K562 (cell line): Measurements from ENCODE around the gene LRRC3B. TPM values are rescaled to one million over a fixed set of nuclear protein-coding genes. Genes with fewer than 3 reads are reported as not detected.

Source experiments
- ATAC-seq: fragments of 200-7000 bp; cut with Tn5 transposase; 3 replicates; pipeline ENCODE4 v1.9.1; 2020; ENCODE audit warnings: moderate library complexity
- BruUV-seq: library from RNA; stranded (reverse); fragments of 400-500 nt; replicated peaks from 2 replicates; lab custom pipeline; 2021; lab: Mats Ljungman, UMichigan
- CTCF ChIA-PET: fragments of 300-600 bp; formaldehyde crosslinking; extraction: SDS; loops from one replicate; lab custom pipeline; 2021; ENCODE audit warnings: low intra/inter-chr PET ratio; lab: Yijun Ruan, JAX
- POLR2A ChIA-PET: fragments of 300-600, 350-650 bp; sonication (Branson Sonifier 250); formaldehyde crosslinking; extraction: SDS; loops from one replicate; lab custom pipeline; 2021; ENCODE audit warnings: antibody characterized with exemption, inconsistent platforms; lab: Yijun Ruan, JAX
- DNase-seq, 4 experiments: peaks; one replicate each; pipeline versions ENCODE4 v3.0.0 to v3.0.0-alpha.2; 2011 to 2018; ENCODE audit warnings: low spot score in 3 of 4, mixed read lengths in 3 of 4; ENCODE audit errors: extremely low read depth in 1 of 4
- FAIRE-seq: peaks from 2 replicates; lab custom pipeline; 2011; peaks lifted over from hg19 to GRCh38; lab: Jason Lieb, UNC
- H2AFZ ChIP-seq: 2 replicates; pipeline ENCODE4 v1.6.0; 2011; ENCODE audit warnings: low read depth, low read length, control low read depth, inconsistent platforms
- H3K27ac ChIP-seq: fragments of 200-600 bp; 3 replicates; pipeline ENCODE4 v1.8.0; 2011; ENCODE audit warnings: low read depth, mild to moderate bottlenecking, control low read depth, inconsistent platforms, low read length, moderate library complexity, mixed read lengths; ENCODE audit errors: extremely low read depth
- H3K27me3 ChIP-seq, 2 experiments: fragments of 300-600 bp in 1 of 2; 2 replicates in 1 of 2; 3 replicates in 1 of 2; pipeline versions ENCODE4 v1.6.0 to v1.8.0; 2011; ENCODE audit warnings: inconsistent platforms in 2 of 2, low read length in 2 of 2, mild to moderate bottlenecking in 1 of 2, mixed read lengths in 1 of 2, moderate library complexity in 1 of 2; ENCODE audit not compliant: control insufficient read depth in 2 of 2, insufficient read depth in 2 of 2
- H3K36me3 ChIP-seq: fragments of 300-600 bp; 3 replicates; pipeline ENCODE4 v1.8.0; 2011; ENCODE audit warnings: mild to moderate bottlenecking, low read length, inconsistent platforms; ENCODE audit not compliant: control insufficient read depth, insufficient read depth
- H3K4me1 ChIP-seq, 2 experiments: fragments of 200-600 bp in 1 of 2; replicated peaks in 1 of 2; 2 replicates in 1 of 2; 3 replicates in 1 of 2; pipeline versions ENCODE4 v1.5.1 to v1.8.0; 2011; ENCODE audit warnings: inconsistent platforms in 2 of 2, low read length in 2 of 2, mild to moderate bottlenecking in 1 of 2, mixed read lengths in 1 of 2, moderate library complexity in 1 of 2; ENCODE audit not compliant: control insufficient read depth in 2 of 2, insufficient read depth in 2 of 2
- H3K4me2 ChIP-seq: 2 replicates; pipeline ENCODE4 v1.6.1; 2011; ENCODE audit warnings: low read length, control low read depth, inconsistent platforms, mixed read lengths; ENCODE audit not compliant: insufficient read depth
- H3K4me3 ChIP-seq: fragments of 200-600 bp; sonication (generic), shearing (Covaris generic); 2 replicates; pipeline ENCODE4 v1.5.1; 2016; ENCODE audit warnings: control low read depth, inconsistent platforms
- H3K79me2 ChIP-seq: fragments of 200-600 bp; 3 replicates; pipeline ENCODE4 v1.8.0; 2011; ENCODE audit warnings: low read length, inconsistent platforms; ENCODE audit not compliant: control insufficient read depth, insufficient read depth
- H3K9ac ChIP-seq, 2 experiments: 2 replicates each; pipeline versions ENCODE4 v1.6.0 to v1.6.1; 2011; ENCODE audit warnings: low read depth in 2 of 2, low read length in 2 of 2, control low read depth in 1 of 2, inconsistent platforms in 1 of 2, mild to moderate bottlenecking in 1 of 2, mixed read lengths in 1 of 2; ENCODE audit not compliant: insufficient read depth in 1 of 2
- H3K9me1 ChIP-seq: one replicate; pipeline ENCODE4 v1.6.0; 2011; ENCODE audit warnings: inconsistent platforms, mild to moderate bottlenecking, low read length, moderate library complexity; ENCODE audit not compliant: control insufficient read depth, insufficient read depth
- H3K9me3 ChIP-seq: replicated peaks from 2 replicates; pipeline ENCODE4 v1.5.1; 2011; ENCODE audit warnings: low read depth, low read length, inconsistent platforms; ENCODE audit not compliant: control insufficient read depth, insufficient read depth
- H4K20me1 ChIP-seq: replicated peaks from 2 replicates; pipeline ENCODE4 v1.6.1; 2011; ENCODE audit warnings: low read length, inconsistent platforms, mixed read lengths; ENCODE audit not compliant: control insufficient read depth, insufficient read depth
- CBX5 ChIP-seq: IDR thresholded peaks from 2 replicates; pipeline ENCODE4 v1.6.1; 2014; ENCODE audit warnings: low read depth, borderline replicate concordance
- EP300 ChIP-seq: IDR thresholded peaks from 2 replicates; pipeline ENCODE4 v1.6.1; 2012; ENCODE audit warnings: low read length, improper control_type of control experiment
- GATAD2B ChIP-seq: fragments of 450-650 bp; IDR thresholded peaks from 2 replicates; pipeline ENCODE4 v1.6.1; 2017; ENCODE audit warnings: mild to moderate bottlenecking, borderline replicate concordance
- POLR2B ChIP-seq: fragments of 450-650 bp; IDR thresholded peaks from 2 replicates; pipeline ENCODE4 v1.6.1; 2018; ENCODE audit warnings: low read depth; ENCODE audit not compliant: partially characterized antibody
- XRCC5 ChIP-seq: fragments of 200-400 bp; formaldehyde crosslinking; IDR thresholded peaks from 2 replicates; pipeline ENCODE4 v1.6.1; 2017; ENCODE audit warnings: low read depth, mild to moderate bottlenecking, low read length
- ZNF347 ChIP-seq: fragments of 450-650 bp; formaldehyde crosslinking; IDR thresholded peaks from 2 replicates; pipeline ENCODE4 v1.4.0; 2020; ENCODE audit warnings: low read depth, mild to moderate bottlenecking, moderate library complexity
- WGBS: fragments of 100-300 bp; shearing (Covaris generic); methylation state at CpG from one replicate; pipeline ENCODE4 v1.1.6; 2016; ENCODE audit warnings: low coverage, mixed read lengths; ENCODE audit not compliant: insufficient coverage; ENCODE audit errors: missing lambda C conversion rate; 5-methylcytosine and 5-hydroxymethylcytosine counted together
- in situ Hi-C: fragments of 300-500 bp; cut with MboI; formaldehyde crosslinking; loops from 4 replicates; pipeline ENCODE4 v1.15.0; 2018; ENCODE audit warnings: inconsistent platforms, mixed read lengths
- intact Hi-C: fragments of 100-400 bp; cut with micrococcal nuclease; formaldehyde crosslinking; loops from 2 replicates; pipeline ENCODE4 v1.14.2; 2022
- polyA plus RNA-seq, 8 experiments: library from polyadenylated mRNA; depleted of rRNA in 4 of 8; stranded (reverse) in 5 of 8; unstranded in 3 of 8; fragments of >200 nt; fragmentation: Nextera tagmentation in 2 of 8; fragmentation: Illumina TruSeq in 1 of 8; extraction: Ambion mirVana in 2 of 8; extraction: Trizol in 1 of 8; gene quantifications; 2 replicates each; pipeline versions ENCODE4 v1.2.1 to v1.2.3, GENCODE V29; 2011 to 2014; ENCODE audit warnings: inconsistent platforms in 1 of 8, missing spikeins in 1 of 8
- total RNA-seq, 7 experiments: library from RNA; depleted of rRNA in 6 of 7; stranded (reverse); fragments of >200 nt in 6 of 7; fragmentation: Illumina TruSeq in 2 of 7; extraction: Trizol in 2 of 7; gene quantifications; 2 replicates each; pipeline versions ENCODE4 v1.2.1 to v1.2.3, GENCODE V29; 2011 to 2021; ENCODE audit warnings: low replicate concordance in 1 of 7

The LRRC3B gene
- total and polyA plus RNA-seq, 9 of the 15 experiments (the other 6 are each of a cell fraction or from before 2014, with no cell fraction given), result under 0.01 to 0.33 TPM; not detected in 7

- Histone ChIP-seq H3K79me2 (no peaks in the 10 kb centered on the region), H4K20me1 (no peaks in the 10 kb centered on the region), H3K9me3 (0 out of 2 replicates have a peak, but pooled peaks cover 3% of the 10 kb centered on the region), H3K27ac (no peak overlapping the region), H3K4me3 (no peak overlapping the region), H2AFZ (no peak overlapping the region), H3K9ac (no peak overlapping the region), H3K9me1 (no peaks in the 10 kb centered on the region), H3K27me3 (no peaks in the 10 kb centered on the region)
- BruUV-seq, result no TSS peak
- POLR2A ChIA-PET, result no interaction called here
- ATAC-seq, result no peak
- 4% methylated on average over 2 of the region's 2 CpGs for WGBS
- no peak for TF ChIP-seq GATAD2B
- TF ChIP-seq, all 486 proteins: peak for 0
- no peak for DNase-seq
- no peak for FAIRE-seq
- CTCF ChIA-PET, result no interaction called here
- Histone ChIP-seq H3K36me3 (no peaks in the 10 kb centered on the region), H3K4me1 (no peaks in the 10 kb centered on the region), H3K4me2 (no peak overlapping the region)
- intact Hi-C loops (no loop called here), in situ Hi-C loops (no loop called here)
Observed at GRCh38 chr3:26638113-26638512, 15.5 kb downstream of the LRRC3B start.

- no TSS peak for BruUV-seq
- no peak for DNase-seq
- no peaks in the 10 kb centered on the region for H3K4me1 ChIP-seq
- 4% methylated on average over 2 of the region's 2 CpGs for WGBS
- intact Hi-C loops (no loop called here), in situ Hi-C loops (no loop called here)
- no peak overlapping the region for H3K4me2 ChIP-seq
- ChIA-PET CTCF (no interaction called here), POLR2A (no interaction called here)
- H3K9me3 ChIP-seq, result 0 out of 2 replicates have a peak, but pooled peaks cover 3% of the 10 kb centered on the region
- H3K79me2 ChIP-seq, result no peaks in the 10 kb centered on the region
- H3K4me3 ChIP-seq, result no peak overlapping the region
- no peak overlapping the region for H3K9ac ChIP-seq
- no peaks in the 10 kb centered on the region for H4K20me1 ChIP-seq
- H3K27me3 ChIP-seq, result no peaks in the 10 kb centered on the region
- no peaks in the 10 kb centered on the region for H3K9me1 ChIP-seq
- no peak overlapping the region for H3K27ac ChIP-seq
- no peak overlapping the region for H2AFZ ChIP-seq
- no peak for TF ChIP-seq POLR2B
- no peak for TF ChIP-seq ZNF347
- no peak for TF ChIP-seq CBX5
- TF ChIP-seq XRCC5, result no peak
- no peak for TF ChIP-seq EP300
- ATAC-seq, result no peak
- H3K36me3 ChIP-seq, result no peaks in the 10 kb centered on the region
- no peak for FAIRE-seq
Observed at GRCh38 chr3:26639339-26639738, 16.8 kb downstream of the LRRC3B start.
